PC-9 (cell line): ENCODE measurements around the gene KLHL35. TPM values are rescaled to one million over a fixed set of nuclear protein-coding genes. Genes with fewer than 3 reads are reported as not detected.

Source experiments
- BruUV-seq: library from RNA; stranded (reverse); fragments of 400-500 nt; replicated peaks from 2 replicates; lab custom pipeline; 2021; lab: Mats Ljungman, UMichigan
- CTCF ChIA-PET: fragments of 300-600 bp; sonication (Branson Sonifier 250); formaldehyde crosslinking; loops from one replicate; lab custom pipeline; 2022; ENCODE audit warnings: antibody characterized with exemption; lab: Charles Lee
- POLR2A ChIA-PET: fragments of 300-600 bp; sonication (Branson Sonifier 250); formaldehyde crosslinking; loops from one replicate; lab custom pipeline; 2022; ENCODE audit warnings: antibody characterized with exemption; ENCODE audit not compliant: unreplicated experiment; lab: Charles Lee
- DNase-seq, 2 experiments: peaks; one replicate each; pipeline versions ENCODE4 v3.0.0 to v3.0.0-alpha.2; 2015 to 2022; ENCODE audit warnings: mixed read lengths in 1 of 2
- H2AFZ ChIP-seq: fragments of 200-600 bp; sonication (generic); 2 replicates; pipeline ENCODE4 v1.8.1; 2017; ENCODE audit warnings: antibody characterized with exemption
- H3F3A ChIP-seq: fragments of 200-600 bp; sonication (generic); 2 replicates; pipeline ENCODE4 v1.8.1; 2017; ENCODE audit warnings: antibody characterized with exemption, mild to moderate bottlenecking, low read depth; ENCODE audit not compliant: insufficient read depth
- H3K27ac ChIP-seq: fragments of 200-600 bp; sonication (generic); 2 replicates; pipeline ENCODE4 v1.6.1; 2016; ENCODE audit warnings: mixed run types
- H3K27me3 ChIP-seq: fragments of 200-600 bp; sonication (generic); 2 replicates; pipeline ENCODE4 v1.6.1; 2016; ENCODE audit warnings: low read depth, mixed run types; ENCODE audit not compliant: insufficient read depth
- H3K36me3 ChIP-seq: fragments of 200-600 bp; sonication (generic); 2 replicates; pipeline ENCODE4 v1.6.1; 2016; ENCODE audit warnings: low read depth, mixed run types
- H3K4me1 ChIP-seq: fragments of 200-600 bp; sonication (generic); replicated peaks from 2 replicates; pipeline ENCODE4 v1.6.1; 2016; ENCODE audit warnings: mixed run types; ENCODE audit not compliant: insufficient read depth
- H3K4me2 ChIP-seq: fragments of 200-600 bp; sonication (generic); 2 replicates; pipeline ENCODE4 v1.6.1; 2017; ENCODE audit warnings: mixed run types
- H3K4me3 ChIP-seq: fragments of 200-600 bp; sonication (generic); 2 replicates; pipeline ENCODE4 v1.6.1; 2016; ENCODE audit warnings: mixed run types
- H3K79me2 ChIP-seq: fragments of 200-600 bp; sonication (generic); 2 replicates; pipeline ENCODE4 v1.6.1; 2017; ENCODE audit warnings: low read depth, mixed run types
- H3K9me2 ChIP-seq: fragments of 200-600 bp; sonication (generic); 2 replicates; pipeline ENCODE4 v1.8.1; 2017; ENCODE audit warnings: mild to moderate bottlenecking; ENCODE audit not compliant: insufficient read depth
- H3K9me3 ChIP-seq: fragments of 200-600 bp; sonication (generic); 2 replicates; pipeline ENCODE4 v1.8.1; 2016; ENCODE audit warnings: low read depth; ENCODE audit not compliant: insufficient read depth
- H4K20me1 ChIP-seq: fragments of 200-600 bp; sonication (generic); 2 replicates; pipeline ENCODE4 v1.8.1; 2017; ENCODE audit not compliant: insufficient read depth
- EZH2 ChIP-seq: fragments of 200-600 bp; sonication (generic); IDR thresholded peaks from 2 replicates; pipeline ENCODE4 v1.8.0; 2017; ENCODE audit warnings: antibody characterized with exemption, low read depth
- intact Hi-C: fragments of 100-400 bp; cut with micrococcal nuclease; formaldehyde crosslinking; loops from one replicate; pipeline ENCODE4 v1.10.0; 2022; ENCODE audit not compliant: unreplicated experiment
- total RNA-seq: library from RNA; stranded (reverse); gene quantifications from 2 replicates; pipeline ENCODE4 v1.2.3, GENCODE V29; 2021
- TF ChIP-seq, protein P1 (sequence below): fragments of 200-600 bp; sonication (generic); conservative IDR thresholded peaks from 2 replicates; pipeline ENCODE4 v1.6.1; 2017; ENCODE audit warnings: mixed run types, antibody characterized with exemption, mild to moderate bottlenecking, moderate library complexity

Gene KLHL35
- total RNA-seq, 1 experiment from 2014 or later: 11.1 TPM

GRCh38 chr11:75481223-75481921, 48.4 kb upstream of the KLHL35 start:
- Histone ChIP-seq H3K4me1 (no peaks in the 10 kb centered on the region), H3K27me3 (no peaks in the 10 kb centered on the region), H3K9me2 (no peaks in the 10 kb centered on the region), H3K27ac (no peak overlapping the region), H3K36me3 (no peaks in the 10 kb centered on the region), H3F3A (no peaks in the 10 kb centered on the region; the same call in 1 of the 2 replicates), H3K4me2 (no peak overlapping the region), H3K4me3 (no peak overlapping the region), H4K20me1 (no peaks in the 10 kb centered on the region), H2AFZ (no peak overlapping the region), H3K79me2 (no peaks in the 10 kb centered on the region), H3K9me3 (no peaks in the 10 kb centered on the region)
- intact Hi-C loops: no loop called here
- DNase-seq: no peak
- CTCF ChIA-PET: no interaction called here
- no peak for TF ChIP-seq EZH2
- TF ChIP-seq, protein P1, sequence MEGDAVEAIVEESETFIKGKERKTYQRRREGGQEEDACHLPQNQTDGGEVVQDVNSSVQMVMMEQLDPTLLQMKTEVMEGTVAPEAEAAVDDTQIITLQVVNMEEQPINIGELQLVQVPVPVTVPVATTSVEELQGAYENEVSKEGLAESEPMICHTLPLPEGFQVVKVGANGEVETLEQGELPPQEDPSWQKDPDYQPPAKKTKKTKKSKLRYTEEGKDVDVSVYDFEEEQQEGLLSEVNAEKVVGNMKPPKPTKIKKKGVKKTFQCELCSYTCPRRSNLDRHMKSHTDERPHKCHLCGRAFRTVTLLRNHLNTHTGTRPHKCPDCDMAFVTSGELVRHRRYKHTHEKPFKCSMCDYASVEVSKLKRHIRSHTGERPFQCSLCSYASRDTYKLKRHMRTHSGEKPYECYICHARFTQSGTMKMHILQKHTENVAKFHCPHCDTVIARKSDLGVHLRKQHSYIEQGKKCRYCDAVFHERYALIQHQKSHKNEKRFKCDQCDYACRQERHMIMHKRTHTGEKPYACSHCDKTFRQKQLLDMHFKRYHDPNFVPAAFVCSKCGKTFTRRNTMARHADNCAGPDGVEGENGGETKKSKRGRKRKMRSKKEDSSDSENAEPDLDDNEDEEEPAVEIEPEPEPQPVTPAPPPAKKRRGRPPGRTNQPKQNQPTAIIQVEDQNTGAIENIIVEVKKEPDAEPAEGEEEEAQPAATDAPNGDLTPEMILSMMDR: no peak
- BruUV-seq: no TSS peak
- POLR2A ChIA-PET: no interaction called here

DNA sequence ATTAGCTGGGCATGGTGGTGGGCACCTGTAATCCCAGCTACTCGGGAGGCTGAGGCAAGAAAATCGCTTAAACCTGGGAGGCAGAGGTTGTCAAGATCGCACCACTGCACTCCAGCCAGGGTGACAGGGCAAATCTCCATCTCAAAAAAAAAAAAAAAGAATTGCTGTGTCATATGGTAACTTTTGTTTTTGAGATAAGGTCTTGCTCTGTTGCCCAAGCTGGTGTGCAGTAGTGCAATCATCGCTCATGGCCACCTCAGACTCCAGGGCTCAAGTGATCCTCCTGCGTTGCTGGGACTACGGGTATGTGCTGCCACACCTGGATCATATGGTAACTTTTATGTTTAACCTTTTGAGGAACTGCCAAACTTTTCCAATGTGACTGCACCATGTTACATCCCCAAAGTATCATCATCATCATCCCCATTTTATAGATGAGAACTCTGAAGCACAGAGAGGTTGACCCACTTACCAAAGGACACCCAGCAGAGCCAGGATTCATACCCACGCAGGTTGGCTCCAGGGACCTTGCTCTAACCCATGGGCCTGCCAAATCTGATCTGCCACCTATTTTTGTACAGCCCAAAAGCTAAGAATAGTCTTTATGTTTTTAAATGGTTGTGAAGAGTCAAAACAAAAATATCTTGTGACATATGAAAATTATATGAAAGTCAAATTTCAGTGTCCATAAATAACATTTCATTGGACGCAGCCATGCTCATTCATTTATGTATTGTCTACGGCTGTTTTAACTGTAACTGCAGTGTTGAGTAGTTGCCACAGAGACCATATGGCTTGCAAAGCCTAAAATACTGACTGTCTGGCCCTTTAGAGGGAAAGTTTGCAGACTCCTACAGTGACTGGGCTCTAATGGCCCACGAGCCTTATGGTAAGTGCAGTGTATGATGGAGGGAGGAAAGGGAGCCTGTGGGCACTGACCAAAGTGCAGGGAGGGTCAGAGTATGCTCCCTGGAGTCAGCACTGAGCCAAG, 47.5 kb upstream of the KLHL35 start:
- H4K20me1 ChIP-seq: no peaks in the 10 kb centered on the region
- DNase-seq: no peak
- H3K9me2 ChIP-seq: no peaks in the 10 kb centered on the region
- no peaks in the 10 kb centered on the region for H3K79me2 ChIP-seq
- no peak overlapping the region for H2AFZ ChIP-seq
- H3K27ac ChIP-seq: no peak overlapping the region
- H3K9me3 ChIP-seq: no peaks in the 10 kb centered on the region
- CTCF ChIA-PET: interaction anchor here (0.6 to 0.7 kb wide), 2 partner anchors 9 to 10 kb away, joined by 3 to 6 read pairs; no protein-coding TSS in a partner anchor
- H3K4me1 ChIP-seq: no peaks in the 10 kb centered on the region
- no peaks in the 10 kb centered on the region for H3K27me3 ChIP-seq
- intact Hi-C loops: no loop called here
- TF ChIP-seq EZH2: no peak
- TF ChIP-seq, protein P1: no peak
- H3K4me2 ChIP-seq: no peak overlapping the region
- H3K36me3 ChIP-seq: no peaks in the 10 kb centered on the region
- BruUV-seq: no TSS peak
- H3K4me3 ChIP-seq: no peak overlapping the region
- POLR2A ChIA-PET: no interaction called here
- H3F3A ChIP-seq: no peaks in the 10 kb centered on the region; the same call in 1 of the 2 replicates

DNA sequence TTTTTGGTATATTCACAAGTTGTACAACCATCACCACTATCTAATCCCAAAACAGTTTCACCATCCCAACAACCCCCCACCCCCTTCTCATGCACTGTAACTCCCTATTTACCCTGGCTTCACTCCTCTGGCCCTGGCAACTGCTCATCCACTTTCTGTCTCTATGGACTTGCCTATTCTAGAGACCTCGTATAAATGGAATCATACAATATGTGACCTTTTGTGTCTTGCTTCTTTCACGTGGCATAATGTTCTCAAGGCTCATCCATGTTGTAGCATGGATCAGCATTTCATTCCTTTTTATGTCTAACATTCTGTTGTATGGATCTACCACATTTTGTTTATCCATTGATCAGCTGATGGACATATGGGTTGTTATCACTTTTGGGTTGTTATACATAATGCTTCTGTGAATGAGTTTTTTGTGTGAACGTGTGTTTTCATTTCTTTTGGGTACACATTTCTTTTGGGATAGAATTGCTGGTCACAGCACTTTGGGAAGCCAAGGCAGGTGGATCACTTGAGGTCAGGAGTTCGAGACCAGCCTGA, 46.7 kb upstream of the KLHL35 start:
- Histone ChIP-seq H3K4me3 (no peak overlapping the region), H3K79me2 (no peaks in the 10 kb centered on the region), H3F3A (no peaks in the 10 kb centered on the region; the same call in 1 of the 2 replicates), H3K27me3 (no peaks in the 10 kb centered on the region), H3K9me2 (no peaks in the 10 kb centered on the region), H4K20me1 (no peaks in the 10 kb centered on the region), H3K9me3 (no peaks in the 10 kb centered on the region), H3K27ac (no peak overlapping the region), H3K4me1 (no peaks in the 10 kb centered on the region), H3K36me3 (no peaks in the 10 kb centered on the region), H3K4me2 (no peak overlapping the region), H2AFZ (no peak overlapping the region)
- TF ChIP-seq EZH2: no peak
- TF ChIP-seq, protein P1: no peak
- DNase-seq: no peak
- intact Hi-C loops: no loop called here
- CTCF ChIA-PET: interaction anchor here (0.7 kb wide), 1 partner anchor 10 kb away, joined by 6 read pairs; no protein-coding TSS in a partner anchor
- POLR2A ChIA-PET: no interaction called here
- BruUV-seq: no TSS peak
